ENCODE measurements around the gene MEIOSIN. TPM values are rescaled to one million over a fixed set of nuclear protein-coding genes. Genes with fewer than 3 reads are reported as not detected.

The MEIOSIN gene
- total and polyA plus RNA-seq, 2 of the 13 experiments (the other 11 are each of a cell fraction or from before 2014, with no cell fraction given) = not detected

DNA sequence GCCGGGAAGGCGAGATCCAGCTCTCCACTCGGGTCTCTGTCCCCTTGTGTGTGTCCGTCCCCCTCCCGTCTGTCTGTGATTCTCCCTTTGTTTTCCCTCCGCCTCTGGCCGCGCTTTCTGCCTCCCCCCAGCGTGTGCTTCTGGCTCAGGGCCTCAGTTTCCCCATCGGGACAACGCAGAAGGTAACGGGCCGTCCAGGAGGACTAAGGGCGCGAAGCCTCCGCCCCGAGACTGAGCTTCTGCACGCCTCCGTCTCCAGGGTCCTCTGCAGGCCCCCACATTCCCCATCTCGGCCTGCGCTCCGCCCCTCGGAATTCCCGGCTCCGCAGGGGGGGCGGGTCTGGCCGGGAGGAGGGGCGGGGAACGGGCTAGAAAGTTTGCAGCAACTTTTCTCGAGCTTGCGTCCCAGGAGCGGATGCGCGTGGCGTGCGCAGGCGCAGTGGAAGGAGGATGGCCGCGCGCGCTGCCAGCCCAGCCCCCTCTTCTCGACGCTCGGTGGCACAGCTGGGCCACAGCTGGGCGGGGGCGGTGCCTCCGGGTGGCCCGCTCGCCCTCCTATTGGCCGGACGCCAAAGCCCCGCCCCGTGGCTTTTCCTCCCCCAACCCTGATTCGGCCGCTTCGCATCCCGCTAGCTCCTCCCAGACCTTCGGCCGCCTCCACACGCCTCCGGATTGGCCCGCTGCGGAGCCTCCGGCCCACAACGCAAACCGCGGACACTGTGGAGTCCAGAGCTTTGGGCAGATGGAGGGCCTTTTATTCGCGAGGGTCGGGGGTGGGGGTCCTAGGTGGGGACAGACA is 35.9 kb downstream of the MEIOSIN start, which contains the start of gene SIX5 (continued):
- 0 out of 2 replicates have a peak, but pooled peaks have one; percentile 3 for TF ChIP-seq ZNF816 (CRISPR knock-in tag; IDR thresholded peaks at IDR 0.05; ENCODE audit: borderline replicate concordance)

DNA sequence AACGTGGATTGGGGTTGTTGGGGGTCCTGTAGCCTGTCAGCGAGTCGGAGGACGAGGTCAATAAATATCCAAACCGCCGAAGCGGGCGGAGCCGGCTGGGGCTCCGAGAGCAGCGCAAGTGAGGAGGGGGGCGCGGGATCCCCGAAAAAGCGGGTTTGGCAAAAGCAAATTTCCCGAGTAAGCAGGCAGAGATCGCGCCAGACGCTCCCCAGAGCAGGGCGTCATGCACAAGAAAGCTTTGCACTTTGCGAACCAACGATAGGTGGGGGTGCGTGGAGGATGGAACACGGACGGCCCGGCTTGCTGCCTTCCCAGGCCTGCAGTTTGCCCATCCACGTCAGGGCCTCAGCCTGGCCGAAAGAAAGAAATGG is 36.6 kb downstream of the MEIOSIN start:
- peaks cover 3% of the 10 kb centered on the region for H3K79me2 ChIP-seq (ENCODE audit: insufficient read depth, low read length)
- H3K27ac ChIP-seq (ENCODE audit: extremely low read length, insufficient read depth, low read length) = peak overlapping the region; percentile 85
- peak overlapping the region; percentile 99 for H3K4me2 ChIP-seq (ENCODE audit: low read depth, low read length)
- H3K4me3 ChIP-seq (replicated peaks in 1 of 3; ENCODE audit: insufficient read depth in 1 of 3, low read depth in 2 of 3, low read length in 3 of 3) = peak overlapping the region; percentile 69 to 83 (median 70)
- H3K9me3 ChIP-seq (ENCODE audit: low read length) = no peaks in the 10 kb centered on the region
- WGBS (ENCODE audit: low lambda C conversion rate) = under 1% methylated on average over 21 of the region's 28 CpGs
- ChIA-PET POLR2A (interaction anchor here (0.6 to 4.7 kb wide), 29 partner anchors 9 to 399 kb away, joined by 3 to 94 read pairs (median 8); partner anchors contain the start of genes CCDC61, DMPK, DMWD and FBXO46), CTCF (ENCODE audit: low intra/inter-chr PET ratio, low total read pairs) (interaction anchor here (1.2 to 2.4 kb wide), 2 partner anchors 9 to 29 kb away, joined by 3 to 17 read pairs; no protein-coding TSS in a partner anchor)
- FAIRE-seq (no peak), ATAC-seq (no peak), DNase-seq (ENCODE audit: low spot score) (no peak)
- no peak overlapping the region for H2AFZ ChIP-seq (ENCODE audit: low read length)
- no peaks in the 10 kb centered on the region for H4K20me1 ChIP-seq (ENCODE audit: insufficient read depth, low read length)
- peak overlapping the region; percentile 74 for H3K9ac ChIP-seq (ENCODE audit: insufficient read depth, low read depth, low read length)
- in situ Hi-C loops (cut with HindIII; ENCODE audit: extremely low pct_ligation_motif_present, low pct_unique_long_range_greater_than_20kb) = no loop called here
- no peaks in the 10 kb centered on the region for H3K36me3 ChIP-seq (replicated peaks in 1 of 2; ENCODE audit: control insufficient read depth in 1 of 2, insufficient read depth in 2 of 2, low read length in 2 of 2)
- H3K27me3 ChIP-seq (ENCODE audit: control insufficient read depth in 1 of 2, insufficient read depth in 2 of 2, low read length in 2 of 2) = no peaks in the 10 kb centered on the region
- peaks cover 21% of the 10 kb centered on the region for H3K4me1 ChIP-seq (ENCODE audit: insufficient read depth, low read length)
- intact Hi-C loops (cut with micrococcal nuclease; ENCODE audit: unreplicated experiment) = loop anchor here (1.0 to 5.0 kb wide), 3 partner anchors 29 to 77 kb away; partner anchors contain the start of genes FBXO46, MEIOSIN and QPCTL
- BruUV-seq (replicated peaks) = no TSS peak
- TF ChIP-seq KLF9 (CRISPR knock-in tag; IDR thresholded peaks at IDR 0.05; ENCODE audit: low read depth) (no peak), SYNCRIP (IDR thresholded peaks at IDR 0.05; ENCODE audit: insufficient read depth, low read depth, low read length) (no peak), ZNF781 (CRISPR knock-in tag; IDR thresholded peaks at IDR 0.05; ENCODE audit: borderline replicate concordance, not compliant biosample characterization) (no peak), ELF3 (CRISPR knock-in tag; IDR thresholded peaks at IDR 0.05) (no peak), GTF2F1 (IDR thresholded peaks at IDR 0.05; ENCODE audit: low read length) (no peak), ZNF75D (CRISPR knock-in tag; IDR thresholded peaks at IDR 0.05; ENCODE audit: borderline replicate concordance) (no peak), TOE1 (CRISPR knock-in tag; IDR thresholded peaks at IDR 0.05) (no peak), REPIN1 (CRISPR knock-in tag; IDR thresholded peaks at IDR 0.05; ENCODE audit: borderline replicate concordance, low read depth) (peak; percentile 4; the same call in 1 of the 2 replicates), ZNF205 (CRISPR knock-in tag; IDR thresholded peaks at IDR 0.05) (no peak), KDM1A (CRISPR knock-in tag; IDR thresholded peaks at IDR 0.05) (no peak), ZNF577 (CRISPR knock-in tag; IDR thresholded peaks at IDR 0.05; ENCODE audit: borderline replicate concordance, low read depth) (no peak)
- TF ChIP-seq, protein P1, sequence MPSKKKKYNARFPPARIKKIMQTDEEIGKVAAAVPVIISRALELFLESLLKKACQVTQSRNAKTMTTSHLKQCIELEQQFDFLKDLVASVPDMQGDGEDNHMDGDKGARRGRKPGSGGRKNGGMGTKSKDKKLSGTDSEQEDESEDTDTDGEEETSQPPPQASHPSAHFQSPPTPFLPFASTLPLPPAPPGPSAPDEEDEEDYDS (CRISPR knock-in tag; IDR thresholded peaks at IDR 0.05) = no peak
- TF ChIP-seq, protein P2, sequence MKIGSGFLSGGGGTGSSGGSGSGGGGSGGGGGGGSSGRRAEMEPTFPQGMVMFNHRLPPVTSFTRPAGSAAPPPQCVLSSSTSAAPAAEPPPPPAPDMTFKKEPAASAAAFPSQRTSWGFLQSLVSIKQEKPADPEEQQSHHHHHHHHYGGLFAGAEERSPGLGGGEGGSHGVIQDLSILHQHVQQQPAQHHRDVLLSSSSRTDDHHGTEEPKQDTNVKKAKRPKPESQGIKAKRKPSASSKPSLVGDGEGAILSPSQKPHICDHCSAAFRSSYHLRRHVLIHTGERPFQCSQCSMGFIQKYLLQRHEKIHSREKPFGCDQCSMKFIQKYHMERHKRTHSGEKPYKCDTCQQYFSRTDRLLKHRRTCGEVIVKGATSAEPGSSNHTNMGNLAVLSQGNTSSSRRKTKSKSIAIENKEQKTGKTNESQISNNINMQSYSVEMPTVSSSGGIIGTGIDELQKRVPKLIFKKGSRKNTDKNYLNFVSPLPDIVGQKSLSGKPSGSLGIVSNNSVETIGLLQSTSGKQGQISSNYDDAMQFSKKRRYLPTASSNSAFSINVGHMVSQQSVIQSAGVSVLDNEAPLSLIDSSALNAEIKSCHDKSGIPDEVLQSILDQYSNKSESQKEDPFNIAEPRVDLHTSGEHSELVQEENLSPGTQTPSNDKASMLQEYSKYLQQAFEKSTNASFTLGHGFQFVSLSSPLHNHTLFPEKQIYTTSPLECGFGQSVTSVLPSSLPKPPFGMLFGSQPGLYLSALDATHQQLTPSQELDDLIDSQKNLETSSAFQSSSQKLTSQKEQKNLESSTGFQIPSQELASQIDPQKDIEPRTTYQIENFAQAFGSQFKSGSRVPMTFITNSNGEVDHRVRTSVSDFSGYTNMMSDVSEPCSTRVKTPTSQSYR (CRISPR knock-in tag; IDR thresholded peaks at IDR 0.05; ENCODE audit: borderline replicate concordance) = no peak

Measured in HepG2 (cell line).